Smooth muscle cell (in vitro differentiated cells): ENCODE results near the gene CELA3B. TPM values are rescaled to one million over a fixed set of nuclear protein-coding genes. Genes with fewer than 3 reads are reported as not detected.

Experiments used
- DNase-seq: peaks from one replicate; lab custom pipeline; 2025; ENCODE audit not compliant: unreplicated experiment; lab: John Stamatoyannopoulos, UW
- H2AFZ ChIP-seq: fragments of 200-600 bp; sonication (generic); 2 replicates; pipeline ENCODE4 v1.6.0; 2016; ENCODE audit warnings: antibody characterized with exemption, low read depth, mild to moderate bottlenecking
- H3F3A ChIP-seq: fragments of 200-600 bp; sonication (generic); 2 replicates; pipeline ENCODE4 v1.6.0; 2017; ENCODE audit warnings: antibody characterized with exemption, low read depth
- H3K27ac ChIP-seq: fragments of 200-600 bp; sonication (generic); 2 replicates; pipeline ENCODE4 v1.5.1; 2016; ENCODE audit warnings: low read depth, mild to moderate bottlenecking
- H3K27me3 ChIP-seq: fragments of 200-600 bp; sonication (generic); 2 replicates; pipeline ENCODE4 v1.6.1; 2016; ENCODE audit warnings: low read depth, mild to moderate bottlenecking
- H3K36me3 ChIP-seq: fragments of 200-600 bp; sonication (generic); 2 replicates; pipeline ENCODE4 v1.5.1; 2016; ENCODE audit warnings: low read depth
- H3K4me1 ChIP-seq: fragments of 200-600 bp; sonication (generic); 2 replicates; pipeline ENCODE4 v1.5.1; 2016; ENCODE audit warnings: low read depth
- H3K4me2 ChIP-seq: fragments of 200-600 bp; sonication (generic); 2 replicates; pipeline ENCODE4 v1.6.0; 2016; ENCODE audit warnings: mild to moderate bottlenecking
- H3K4me3 ChIP-seq: fragments of 200-600 bp; sonication (generic); 2 replicates; pipeline ENCODE4 v1.5.1; 2016; ENCODE audit warnings: mild to moderate bottlenecking
- H3K79me2 ChIP-seq: fragments of 200-600 bp; sonication (generic); 2 replicates; pipeline ENCODE4 v1.6.0; 2016; ENCODE audit warnings: low read depth, mild to moderate bottlenecking
- H3K9ac ChIP-seq: fragments of 200-600 bp; sonication (generic); 2 replicates; pipeline ENCODE4 v1.6.0; 2016; ENCODE audit warnings: low read depth
- H3K9me3 ChIP-seq: fragments of 200-600 bp; sonication (generic); replicated peaks from 2 replicates; pipeline ENCODE4 v1.5.1; 2016; ENCODE audit warnings: low read depth
- H4K20me1 ChIP-seq: fragments of 200-600 bp; sonication (generic); 2 replicates; pipeline ENCODE4 v1.6.0; 2016; ENCODE audit warnings: low read depth
- CTCF ChIP-seq: fragments of 200-600 bp; sonication (generic); IDR thresholded peaks from 2 replicates; pipeline ENCODE4 v1.5.1; 2017; ENCODE audit warnings: borderline replicate concordance, mild to moderate bottlenecking, antibody characterized with exemption; ENCODE audit not compliant: insufficient read depth, poor library complexity, severe bottlenecking
- WGBS: methylation state at CpG from one replicate; pipeline ENCODE4 v1.1.7; 2016; ENCODE audit warnings: low lambda C conversion rate; 5-methylcytosine and 5-hydroxymethylcytosine counted together
- polyA plus RNA-seq: library from polyadenylated mRNA; unstranded; fragments of >200 nt; fragmentation: Nextera tagmentation; extraction: Ambion mirVana; gene quantifications from 2 replicates; pipeline ENCODE4 v1.2.1, GENCODE V29; 2016
- total RNA-seq: library from RNA; depleted of rRNA; stranded (reverse); fragments of >200 nt; gene quantifications from 2 replicates; pipeline ENCODE4 v1.2.3, GENCODE V29; 2014

The CELA3B gene
- total and polyA plus RNA-seq, 2 experiments from 2014 or later = not detected

GRCh38 chr1:21956720-21957552 lies 19.9 kb upstream of the CELA3B start:
- Histone ChIP-seq H3K36me3 (no peaks in the 10 kb centered on the region), H3F3A (no peaks in the 10 kb centered on the region), H3K9me3 (no peaks in the 10 kb centered on the region), H3K4me2 (peak overlapping the region; percentile 45), H3K79me2 (no peaks in the 10 kb centered on the region), H3K4me1 (peaks cover 10% of the 10 kb centered on the region), H3K4me3 (no peak overlapping the region), H3K27ac (no peak overlapping the region), H2AFZ (no peak overlapping the region), H3K9ac (no peak overlapping the region), H4K20me1 (no peaks in the 10 kb centered on the region), H3K27me3 (no peaks in the 10 kb centered on the region)
- 67% methylated on average over 18 of the region's 18 CpGs for WGBS
- no peak for TF ChIP-seq CTCF
- no peak for DNase-seq

GRCh38 chr1:21961337-21961736 lies 15.5 kb upstream of the CELA3B start:
- Histone ChIP-seq H3K36me3 (no peaks in the 10 kb centered on the region), H3K27me3 (no peaks in the 10 kb centered on the region), H3K79me2 (no peaks in the 10 kb centered on the region), H3K27ac (no peak overlapping the region), H3K4me1 (peaks cover 3% of the 10 kb centered on the region), H3K9ac (no peak overlapping the region), H3K9me3 (no peaks in the 10 kb centered on the region), H3K4me3 (no peak overlapping the region), H3K4me2 (no peak overlapping the region), H4K20me1 (no peaks in the 10 kb centered on the region), H3F3A (no peaks in the 10 kb centered on the region), H2AFZ (no peak overlapping the region)
- WGBS = 20% methylated on average over 2 of the region's 2 CpGs
- no peak for TF ChIP-seq CTCF
- no peak for DNase-seq

GRCh38 chr1:21961799-21962198 lies 15.0 kb upstream of the CELA3B start:
- Histone ChIP-seq H4K20me1 (no peaks in the 10 kb centered on the region), H3K27ac (no peak overlapping the region), H3K36me3 (no peaks in the 10 kb centered on the region), H3K27me3 (no peaks in the 10 kb centered on the region), H3K4me2 (no peak overlapping the region), H3K4me3 (no peak overlapping the region), H3K79me2 (no peaks in the 10 kb centered on the region), H2AFZ (no peak overlapping the region), H3K9me3 (no peaks in the 10 kb centered on the region), H3F3A (no peaks in the 10 kb centered on the region), H3K9ac (no peak overlapping the region), H3K4me1 (peaks cover 3% of the 10 kb centered on the region)
- WGBS = 97% methylated on average over 2 of the region's 2 CpGs
- no peak for DNase-seq
- TF ChIP-seq CTCF = no peak
